Osteoblast (primary cell): Measurements from ENCODE around the gene ZMYM2. TPM values are rescaled to one million over a fixed set of nuclear protein-coding genes. Genes with fewer than 3 reads are reported as not detected.
A peak's percentile ranks its signal among the peaks of the same experiment; 100 is the strongest.

Experiments used
- DNase-seq: peaks from one replicate; pipeline ENCODE4 v3.0.0; 2011; ENCODE audit warnings: low spot score, mixed read lengths; ENCODE audit not compliant: insufficient read length; ENCODE audit errors: missing footprints
- H2AFZ ChIP-seq: 2 replicates; pipeline ENCODE4 v1.6.0; 2011; ENCODE audit warnings: mild to moderate bottlenecking, low read length
- H3K27ac ChIP-seq: 2 replicates; pipeline ENCODE4 v1.5.1; 2011; ENCODE audit warnings: mild to moderate bottlenecking, low read depth, low read length, moderate library complexity
- H3K27me3 ChIP-seq: 2 replicates; pipeline ENCODE4 v1.6.0; 2012; ENCODE audit warnings: mild to moderate bottlenecking, control low read depth, inconsistent platforms, low read length, moderate library complexity; ENCODE audit not compliant: insufficient read depth
- H3K36me3 ChIP-seq: 2 replicates; pipeline ENCODE4 v1.5.1; 2011; ENCODE audit warnings: mild to moderate bottlenecking, low read length, control low read depth, moderate library complexity; ENCODE audit not compliant: insufficient read depth
- H3K4me1 ChIP-seq: 2 replicates; pipeline ENCODE4 v1.5.1; 2011; ENCODE audit warnings: mild to moderate bottlenecking, low read length, control low read depth, moderate library complexity; ENCODE audit not compliant: insufficient read depth
- H3K4me2 ChIP-seq: 2 replicates; pipeline ENCODE4 v1.6.0; 2011; ENCODE audit warnings: mild to moderate bottlenecking, low read length; ENCODE audit not compliant: insufficient read depth
- H3K4me3 ChIP-seq: fragments of 200-600 bp; sonication (generic); 3 replicates; pipeline ENCODE4 v1.5.1; 2012; ENCODE audit warnings: mild to moderate bottlenecking, low read length, inconsistent platforms; ENCODE audit not compliant: insufficient read depth
- H3K79me2 ChIP-seq: 2 replicates; pipeline ENCODE4 v1.6.0; 2012; ENCODE audit warnings: mild to moderate bottlenecking, low read length, control low read depth, inconsistent platforms; ENCODE audit not compliant: insufficient read depth
- H3K9me3 ChIP-seq: 2 replicates; pipeline ENCODE4 v1.5.1; 2011; ENCODE audit warnings: low read depth, low read length, control low read depth
- H4K20me1 ChIP-seq: 2 replicates; pipeline ENCODE4 v1.6.0; 2012; ENCODE audit warnings: mild to moderate bottlenecking, low read length, control low read depth; ENCODE audit not compliant: insufficient read depth
- CTCF ChIP-seq: IDR thresholded peaks from 2 replicates; pipeline ENCODE4 v1.5.1; 2011; ENCODE audit warnings: mild to moderate bottlenecking, low read depth, low read length, moderate library complexity; ENCODE audit errors: extremely low read depth
- total RNA-seq: library from RNA; depleted of rRNA; stranded (reverse); fragments of >200 nt; gene quantifications from 2 replicates; pipeline ENCODE4 v1.2.3, GENCODE V29; 2012

ZMYM2 gene
- total RNA-seq, 1 donor, result 65.5 TPM

GRCh38 chr13:19993024-19993423, 34.5 kb downstream of the ZMYM2 start:
- Histone ChIP-seq H3K27me3 (no peaks in the 10 kb centered on the region), H3K4me3 (no peak overlapping the region), H3K9me3 (no peaks in the 10 kb centered on the region), H3K4me1 (no peaks in the 10 kb centered on the region), H3K36me3 (peaks cover 32% of the 10 kb centered on the region), H4K20me1 (peaks cover 21% of the 10 kb centered on the region), H3K27ac (no peak overlapping the region), H2AFZ (no peak overlapping the region), H3K4me2 (no peak overlapping the region), H3K79me2 (peaks cover 82% of the 10 kb centered on the region)
- TF ChIP-seq CTCF, result no peak
- DNase-seq, result peak; percentile 3

- TF ChIP-seq CTCF, result no peak
- H3K27ac ChIP-seq, result no peak overlapping the region
- H3K4me2 ChIP-seq, result no peak overlapping the region
- H3K4me1 ChIP-seq, result no peaks in the 10 kb centered on the region
- H3K27me3 ChIP-seq, result no peaks in the 10 kb centered on the region
- peaks cover 60% of the 10 kb centered on the region for H3K79me2 ChIP-seq
- peaks cover 23% of the 10 kb centered on the region for H4K20me1 ChIP-seq
- peaks cover 32% of the 10 kb centered on the region for H3K36me3 ChIP-seq
- no peak overlapping the region for H2AFZ ChIP-seq
- no peak for DNase-seq
- H3K9me3 ChIP-seq, result no peaks in the 10 kb centered on the region
- H3K4me3 ChIP-seq, result no peak overlapping the region
Observed at GRCh38 chr13:19998960-19999359, 40.4 kb downstream of the ZMYM2 start.

- H3K4me2 ChIP-seq, result no peak overlapping the region
- peaks cover 25% of the 10 kb centered on the region for H3K36me3 ChIP-seq
- no peak for DNase-seq
- H3K27ac ChIP-seq, result no peak overlapping the region
- no peak overlapping the region for H3K4me3 ChIP-seq
- no peak overlapping the region for H2AFZ ChIP-seq
- no peaks in the 10 kb centered on the region for H3K4me1 ChIP-seq
- no peak for TF ChIP-seq CTCF
- H4K20me1 ChIP-seq, result peaks cover 20% of the 10 kb centered on the region
- H3K27me3 ChIP-seq, result no peaks in the 10 kb centered on the region
- peaks cover 56% of the 10 kb centered on the region for H3K79me2 ChIP-seq
- no peaks in the 10 kb centered on the region for H3K9me3 ChIP-seq
Observed at GRCh38 chr13:20000062-20000552, 41.6 kb downstream of the ZMYM2 start.

GRCh38 chr13:20001366-20002190, 43.1 kb downstream of the ZMYM2 start:
- H3K79me2 ChIP-seq, result peaks cover 44% of the 10 kb centered on the region
- no peaks in the 10 kb centered on the region for H3K4me1 ChIP-seq
- H2AFZ ChIP-seq, result no peak overlapping the region
- H3K4me2 ChIP-seq, result no peak overlapping the region
- H4K20me1 ChIP-seq, result peaks cover 19% of the 10 kb centered on the region
- no peaks in the 10 kb centered on the region for H3K27me3 ChIP-seq
- TF ChIP-seq CTCF, result no peak
- DNase-seq, result no peak
- H3K36me3 ChIP-seq, result peaks cover 33% of the 10 kb centered on the region
- H3K9me3 ChIP-seq, result no peaks in the 10 kb centered on the region
- H3K27ac ChIP-seq, result no peak overlapping the region
- no peak overlapping the region for H3K4me3 ChIP-seq
